Measurements from ENCODE around the gene PSENEN. TPM values are rescaled to one million over a fixed set of nuclear protein-coding genes. Genes with fewer than 3 reads are reported as not detected.
"Not testable (repeated sequence)": the region's sequence is repeated elsewhere in the genome, so short reads cannot be mapped to it uniquely, and the experiment has no call there.

Gene PSENEN
- total RNA-seq, 1 donor from 2014 or later: 56.9 TPM

DNA sequence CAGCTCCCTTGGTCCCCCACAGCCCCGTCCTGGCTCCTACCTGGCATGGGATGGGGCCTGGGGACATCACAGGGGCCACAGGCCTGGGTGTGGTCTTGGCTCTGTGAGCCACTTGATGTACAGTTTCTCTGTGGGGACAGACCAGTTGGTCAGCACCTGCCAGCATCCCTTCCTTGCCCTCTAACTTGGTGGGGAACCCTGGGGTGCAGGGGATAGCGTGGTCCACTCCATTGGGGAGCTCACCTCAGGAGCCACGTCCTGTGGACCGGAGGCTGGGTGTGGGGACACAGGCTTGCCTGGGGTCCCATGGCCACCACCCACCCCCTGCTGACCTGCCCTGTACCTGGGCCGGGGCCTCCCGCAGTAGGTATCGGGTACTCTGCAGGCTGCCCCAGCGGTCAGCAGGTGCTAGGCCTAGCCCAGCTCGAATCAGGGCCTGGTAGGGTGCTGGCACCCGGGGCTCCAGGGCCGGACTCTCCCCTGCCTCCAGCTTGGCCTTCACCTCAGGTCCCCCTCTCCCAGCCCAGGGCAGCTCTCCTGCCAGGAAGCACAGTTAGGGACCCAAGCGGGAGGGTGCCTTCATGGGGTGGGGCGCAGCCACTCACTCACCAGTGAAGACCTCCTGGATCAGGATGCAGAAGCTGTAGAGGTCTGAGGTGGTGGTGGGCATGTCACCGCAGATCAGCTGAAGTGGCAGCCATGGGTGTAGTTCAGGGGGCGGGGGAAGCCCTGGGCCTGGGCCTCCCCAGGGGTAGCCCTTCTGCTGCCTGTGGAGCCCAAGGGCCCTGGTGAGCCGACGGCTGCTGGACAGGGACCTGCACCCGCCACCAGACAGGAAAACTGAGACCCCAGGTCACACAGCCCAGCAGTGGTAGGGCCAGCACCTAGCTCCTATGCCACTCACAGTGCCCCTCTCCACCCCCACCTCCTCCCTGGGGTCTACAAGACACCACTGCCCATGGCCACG is 44.8 kb downstream of the PSENEN start:
- ATAC-seq: no peak

DNA sequence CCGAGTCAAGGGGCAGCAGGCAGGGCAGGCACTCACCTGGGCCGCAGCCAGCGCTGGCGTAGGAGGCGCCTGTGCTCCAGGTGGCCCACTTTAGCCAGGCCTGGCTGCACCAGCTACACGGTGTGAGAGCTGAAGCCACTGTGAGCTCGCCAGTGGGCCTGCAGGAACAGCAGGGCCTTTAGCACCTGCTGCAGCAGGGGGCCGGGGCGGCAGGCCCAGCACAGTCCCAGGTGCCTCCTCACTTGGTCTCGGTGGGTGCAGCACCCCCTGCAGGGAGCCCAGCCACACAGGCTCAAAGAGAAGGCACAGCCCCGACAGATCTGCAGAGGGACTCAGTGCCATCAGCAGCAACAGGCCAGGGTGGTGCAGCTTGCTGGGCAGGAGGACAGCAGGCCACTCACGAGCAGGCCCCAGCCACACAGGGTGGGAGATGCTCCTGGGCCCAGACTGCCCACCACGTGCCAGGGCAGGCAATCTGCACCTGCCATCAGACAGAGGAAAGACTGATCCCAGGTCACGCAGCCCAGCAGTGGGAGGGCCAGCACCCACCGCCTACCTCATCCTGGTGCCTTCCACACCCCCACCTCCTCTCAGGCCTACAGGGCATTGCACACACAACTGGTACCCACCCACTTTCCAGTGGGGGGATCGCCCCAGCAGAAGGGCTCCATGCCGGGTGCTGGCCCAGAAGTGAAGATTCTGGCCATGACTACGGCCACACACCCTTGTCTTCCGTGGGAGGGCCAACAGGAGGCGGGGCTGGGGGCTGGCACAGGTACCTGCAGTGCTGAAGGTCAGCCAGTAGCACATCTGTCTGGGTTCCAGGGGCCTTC is 45.7 kb downstream of the PSENEN start:
- ATAC-seq: no peak

DNA sequence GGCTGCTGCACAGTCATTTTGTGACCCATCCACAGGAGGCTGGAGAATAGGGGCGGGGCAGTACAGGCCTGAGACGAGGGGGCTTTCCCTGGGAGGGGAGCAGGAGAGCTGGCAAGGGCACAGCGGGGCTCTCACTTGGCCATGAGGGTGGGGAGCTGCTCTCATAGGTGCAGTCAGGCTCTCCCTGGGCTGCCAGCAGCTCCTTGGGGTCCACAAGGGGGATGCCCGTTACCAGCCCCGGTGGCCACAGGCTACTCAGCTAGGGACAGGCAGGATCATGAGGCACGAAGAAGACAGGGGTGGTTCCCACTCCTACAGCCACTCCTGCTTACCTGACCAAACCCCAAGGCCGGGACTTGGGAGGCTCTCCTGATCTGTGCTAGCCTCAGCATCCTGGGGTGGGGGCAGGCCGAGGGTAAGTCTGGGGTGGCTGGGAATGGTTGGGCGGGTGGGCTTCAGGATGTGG is 46.4 kb downstream of the PSENEN start:
- ATAC-seq: no peak

- ATAC-seq: no peak
Observed at GRCh38 chr19:35792312-35792711, 46.9 kb downstream of the PSENEN start.

GRCh38 chr19:35792888-35793287 is 47.4 kb downstream of the PSENEN start:
- no peak for ATAC-seq

- no peak for ATAC-seq
Observed at GRCh38 chr19:35793381-35794165, 48.1 kb downstream of the PSENEN start.

DNA sequence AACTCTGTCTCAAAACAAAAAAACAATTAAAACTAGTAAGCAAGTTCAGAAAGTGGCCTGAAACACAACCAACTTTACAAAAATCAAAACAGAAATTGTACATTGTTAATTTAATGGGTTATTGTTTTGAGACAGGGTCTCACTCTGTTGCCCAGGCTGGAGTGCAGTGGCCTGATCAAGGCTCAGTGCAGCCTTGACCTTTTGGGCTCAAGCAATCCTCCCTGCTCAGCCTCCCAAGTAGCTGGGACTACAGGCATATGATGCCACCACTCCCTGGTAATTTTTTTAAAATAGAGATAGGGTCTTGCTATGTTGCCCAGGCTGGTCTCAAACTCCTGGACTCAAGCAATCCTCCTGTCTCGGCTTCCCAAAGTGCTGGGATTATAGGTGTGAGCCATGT is 50.1 kb downstream of the PSENEN start:
- ATAC-seq: not testable (repeated sequence)

Other genes with a start within 250 kb of the PSENEN start
- gene DMKN, start 232.0 kb upstream of the PSENEN start, total RNA-seq: 406 TPM
- gene SBSN, start 217.3 kb upstream of the PSENEN start, total RNA-seq: 1,433 TPM
- gene GAPDHS, start 212.2 kb upstream of the PSENEN start, total RNA-seq: not detected
- 87.7 TPM for gene TMEM147, start 200.0 kb upstream of the PSENEN start, total RNA-seq
- not detected for gene ATP4A, start 182.0 kb upstream of the PSENEN start, total RNA-seq
- gene PMIS2, start 159.5 kb upstream of the PSENEN start, total RNA-seq: not detected
- 15.4 TPM for gene HAUS5, start 132.9 kb upstream of the PSENEN start, total RNA-seq
- gene RBM42, start 116.6 kb upstream of the PSENEN start, total RNA-seq: 52.7 TPM
- gene ETV2, start 103.9 kb upstream of the PSENEN start, total RNA-seq: 2.2 TPM
- 553 TPM for gene COX6B1, start 97.3 kb upstream of the PSENEN start, total RNA-seq
- gene UPK1A, start 79.1 kb upstream of the PSENEN start, total RNA-seq: 3.8 TPM
- not detected for gene ZBTB32, start 41.1 kb upstream of the PSENEN start, total RNA-seq
- 21.1 TPM for gene KMT2B, start 27.6 kb upstream of the PSENEN start, total RNA-seq
- gene IGFLR1, start 3.2 kb upstream of the PSENEN start, total RNA-seq: 2.4 TPM
- 10.1 TPM for gene U2AF1L4, start 233 bp upstream of the PSENEN start, total RNA-seq
- gene LIN37, start 2.9 kb downstream of the PSENEN start, total RNA-seq: 3.0 TPM
- 2.6 TPM for gene HSPB6, start 11.4 kb downstream of the PSENEN start, total RNA-seq
- 14.7 TPM for gene PROSER3, start 12.5 kb downstream of the PSENEN start, total RNA-seq
- 3.9 TPM for gene ARHGAP33, start 29.9 kb downstream of the PSENEN start, total RNA-seq
- not detected for gene PRODH2, start 67.2 kb downstream of the PSENEN start, total RNA-seq
- gene NPHS1, start 106.9 kb downstream of the PSENEN start, total RNA-seq: not detected
- gene KIRREL2, start 111.3 kb downstream of the PSENEN start, total RNA-seq: 0.24 TPM
- 0.84 TPM for gene APLP1, start 122.9 kb downstream of the PSENEN start, total RNA-seq
- 4.2 TPM for gene NFKBID, start 154.9 kb downstream of the PSENEN start, total RNA-seq
- 0.96 TPM for gene HCST, start 156.9 kb downstream of the PSENEN start, total RNA-seq
- 4.1 TPM for gene TYROBP, start 162.6 kb downstream of the PSENEN start, total RNA-seq
- 7.7 TPM for gene LRFN3, start 190.7 kb downstream of the PSENEN start, total RNA-seq
- 10.2 TPM for gene SDHAF1, start 249.5 kb downstream of the PSENEN start, total RNA-seq